IMR-90 (cell line): ENCODE results near the gene ARMC3. TPM values are rescaled to one million over a fixed set of nuclear protein-coding genes. Genes with fewer than 3 reads are reported as not detected.

Source experiments
- ATAC-seq: fragments of 200-7000 bp; cut with Tn5 transposase; 2 replicates; pipeline ENCODE4 v1.9.1; 2020; ENCODE audit warnings: low read depth, mild to moderate bottlenecking, moderate library complexity
- BruUV-seq: library from RNA; stranded (reverse); fragments of 400-500 nt; replicated peaks from 2 replicates; lab custom pipeline; 2021; lab: Mats Ljungman, UMichigan
- CTCF ChIA-PET: fragments of 300-600 bp; formaldehyde crosslinking; extraction: SDS; loops from one replicate; lab custom pipeline; 2021; ENCODE audit warnings: antibody characterized with exemption; lab: Yijun Ruan, JAX
- POLR2A ChIA-PET: fragments of 300-600 bp; sonication (Branson Sonifier 250); formaldehyde crosslinking; loops from one replicate; lab custom pipeline; 2022; ENCODE audit warnings: antibody characterized with exemption; ENCODE audit not compliant: unreplicated experiment; lab: Charles Lee
- DNase-seq: peaks from one replicate; pipeline ENCODE4 v3.0.0; 2013
- H2AFZ ChIP-seq: replicated peaks from 2 replicates; pipeline ENCODE3; 2013; ENCODE audit warnings: low read length, mild to moderate bottlenecking; ENCODE audit not compliant: poor library complexity
- H2AK5ac ChIP-seq: 2 replicates; pipeline ENCODE4 v1.6.1; 2013; ENCODE audit warnings: low read depth, low read length, inconsistent platforms
- H2AK9ac ChIP-seq: replicated peaks from 2 replicates; pipeline ENCODE3; 2013; ENCODE audit warnings: mild to moderate bottlenecking, low read depth, low read length, moderate library complexity; ENCODE audit not compliant: poor library complexity
- H2BK120ac ChIP-seq: 2 replicates; pipeline ENCODE4 v1.6.1; 2013; ENCODE audit warnings: low read depth, low read length, inconsistent platforms
- H2BK15ac ChIP-seq: 3 replicates; pipeline ENCODE4 v1.6.1; 2013; ENCODE audit warnings: low read depth, low read length, inconsistent platforms
- H2BK20ac ChIP-seq: 2 replicates; pipeline ENCODE4 v1.6.1; 2013; ENCODE audit warnings: low read depth, mild to moderate bottlenecking, inconsistent platforms, low read length, moderate library complexity
- H2BK5ac ChIP-seq: 2 replicates; pipeline ENCODE4 v1.6.1; 2013; ENCODE audit warnings: mild to moderate bottlenecking, low read depth, low read length, inconsistent platforms; ENCODE audit not compliant: poor library complexity, severe bottlenecking
- H3K14ac ChIP-seq: replicated peaks from 2 replicates; pipeline ENCODE4 v1.6.1; 2013; ENCODE audit warnings: low read depth, low read length, inconsistent platforms
- H3K18ac ChIP-seq: 2 replicates; pipeline ENCODE4 v1.6.1; 2013; ENCODE audit warnings: low read depth, low read length, control low read depth
- H3K23ac ChIP-seq: 2 replicates; pipeline ENCODE4 v1.6.1; 2013; ENCODE audit warnings: low read depth, low read length, inconsistent platforms
- H3K27ac ChIP-seq: 2 replicates; pipeline ENCODE4 v1.5.1; 2013; ENCODE audit warnings: mild to moderate bottlenecking, control low read depth, low read length; ENCODE audit not compliant: insufficient read depth
- H3K27me3 ChIP-seq: 2 replicates; pipeline ENCODE4 v1.6.1; 2013; ENCODE audit warnings: low read length; ENCODE audit not compliant: control insufficient read depth, insufficient read depth
- H3K36me3 ChIP-seq: 2 replicates; pipeline ENCODE4 v1.6.1; 2013; ENCODE audit warnings: low read length, mixed read lengths; ENCODE audit not compliant: control insufficient read depth, insufficient read depth
- H3K4ac ChIP-seq: 2 replicates; pipeline ENCODE4 v1.6.1; 2013; ENCODE audit warnings: low read depth, low read length, inconsistent platforms
- H3K4me1 ChIP-seq: 2 replicates; pipeline ENCODE4 v1.6.1; 2013; ENCODE audit warnings: low read length, mixed read lengths; ENCODE audit not compliant: control insufficient read depth, insufficient read depth
- H3K4me2 ChIP-seq: 2 replicates; pipeline ENCODE4 v1.6.1; 2013; ENCODE audit warnings: low read depth, mild to moderate bottlenecking, control low read depth, low read length, moderate library complexity
- H3K4me3 ChIP-seq: 2 replicates; pipeline ENCODE4 v1.5.1; 2013; ENCODE audit warnings: low read depth, mild to moderate bottlenecking, control low read depth, low read length, moderate library complexity; ENCODE audit not compliant: insufficient read depth
- H3K56ac ChIP-seq: 2 replicates; pipeline ENCODE4 v1.6.1; 2013; ENCODE audit warnings: low read length, inconsistent platforms; ENCODE audit not compliant: insufficient read depth; ENCODE audit errors: extremely low read depth
- H3K79me1 ChIP-seq, 2 experiments: 2 replicates each; pipeline ENCODE4 v1.6.1; 2013; ENCODE audit warnings: low read length in 2 of 2, inconsistent platforms in 1 of 2, low read depth in 1 of 2
- H3K9ac ChIP-seq: 2 replicates; pipeline ENCODE4 v1.6.1; 2013; ENCODE audit warnings: low read depth, low read length, control low read depth
- H3K9me1 ChIP-seq: 2 replicates; pipeline ENCODE4 v1.6.1; 2013; ENCODE audit warnings: low read length, inconsistent platforms; ENCODE audit not compliant: insufficient read depth
- H3K9me3 ChIP-seq: 2 replicates; pipeline ENCODE4 v1.6.1; 2013; ENCODE audit warnings: low read length; ENCODE audit not compliant: control insufficient read depth, insufficient read depth
- H4K20me1 ChIP-seq: 2 replicates; pipeline ENCODE4 v1.6.1; 2013; ENCODE audit warnings: low read length, inconsistent platforms; ENCODE audit not compliant: insufficient read depth
- H4K5ac ChIP-seq: 2 replicates; pipeline ENCODE4 v1.6.1; 2013; ENCODE audit warnings: mild to moderate bottlenecking, low read depth, low read length, control low read depth
- H4K8ac ChIP-seq, 2 experiments: 2 replicates each; pipeline ENCODE4 v1.6.1; 2013; ENCODE audit warnings: low read depth in 2 of 2, low read length in 2 of 2, control low read depth in 1 of 2, inconsistent platforms in 1 of 2
- H4K91ac ChIP-seq: 2 replicates; pipeline ENCODE4 v1.6.1; 2013; ENCODE audit warnings: low read depth, low read length, inconsistent platforms; ENCODE audit not compliant: insufficient read depth
- BHLHE40 ChIP-seq: fragments of 150-350 bp; IDR thresholded peaks from 2 replicates; pipeline ENCODE4 v1.6.1; 2016; ENCODE audit warnings: mild to moderate bottlenecking, low read depth, low read length
- CEBPB ChIP-seq: IDR thresholded peaks from 2 replicates; pipeline ENCODE4 v1.6.1; 2012; ENCODE audit warnings: low read depth, low read length, improper control_type of control experiment
- CHD1 ChIP-seq: IDR thresholded peaks from 2 replicates; pipeline ENCODE4 v1.6.1; 2012; ENCODE audit warnings: low read depth, low read length, improper control_type of control experiment
- CTCF ChIP-seq: conservative IDR thresholded peaks from 2 replicates; pipeline ENCODE4 v1.5.1; 2012; ENCODE audit warnings: mild to moderate bottlenecking, low read depth, low read length, improper control_type of control experiment
- FOS ChIP-seq: fragments of 150-350 bp; IDR thresholded peaks from 2 replicates; pipeline ENCODE4 v1.6.1; 2016; ENCODE audit warnings: low read depth, low read length
- MAFK ChIP-seq: IDR thresholded peaks from 2 replicates; pipeline ENCODE4 v1.6.1; 2012; ENCODE audit warnings: low read depth, low read length, improper control_type of control experiment
- MXI1 ChIP-seq: IDR thresholded peaks from 2 replicates; pipeline ENCODE4 v1.6.1; 2012; ENCODE audit warnings: low read depth, mild to moderate bottlenecking, low read length, moderate library complexity, borderline replicate concordance
- NFE2L2 ChIP-seq: fragments of 150-350 bp; IDR thresholded peaks from 2 replicates; pipeline ENCODE4 v1.6.1; 2016; ENCODE audit warnings: low read depth, mild to moderate bottlenecking, low read length
- POLR2A ChIP-seq: IDR thresholded peaks from 2 replicates; pipeline ENCODE4 v1.6.1; 2012; ENCODE audit warnings: mild to moderate bottlenecking, low read depth, low read length
- RFX5 ChIP-seq: IDR thresholded peaks from 2 replicates; pipeline ENCODE4 v1.8.0; 2012; ENCODE audit warnings: low read depth, mild to moderate bottlenecking, low read length, moderate library complexity
- SMC3 ChIP-seq: fragments of 150-350 bp; IDR thresholded peaks from 2 replicates; pipeline ENCODE4 v1.6.1; 2016; ENCODE audit warnings: low read depth, mild to moderate bottlenecking, antibody characterized with exemption, low read length, moderate library complexity
- USF2 ChIP-seq: fragments of 150-350 bp; IDR thresholded peaks from 2 replicates; pipeline ENCODE4 v1.6.1; 2017; ENCODE audit warnings: mild to moderate bottlenecking, antibody characterized with exemption, low read length, low read depth
- WGBS, 2 experiments: methylation state at CpG; one replicate each; pipeline versions ENCODE4 v1.1.5 to v1.1.7; 2013; ENCODE audit warnings: missing lambda C conversion rate in 2 of 2; ENCODE audit not compliant: insufficient read length in 1 of 2; ENCODE audit errors: extremely low coverage in 2 of 2; 5-methylcytosine and 5-hydroxymethylcytosine counted together
- dilution Hi-C: fragments of 300-500 bp; cut with HindIII; formaldehyde crosslinking; loops from one replicate; pipeline ENCODE4 v1.14.3; 2018; ENCODE audit warnings: low sequenced_read_pairs; ENCODE audit not compliant: unreplicated experiment
- in situ Hi-C: fragments of 300-500 bp; cut with MboI; formaldehyde crosslinking; loops from 3 replicates; pipeline ENCODE4 v1.14.3; 2019; ENCODE audit warnings: low sequenced_read_pairs, inconsistent platforms, mixed read lengths
- intact Hi-C: fragments of 100-400 bp; cut with micrococcal nuclease; formaldehyde crosslinking; loops from 2 replicates; pipeline ENCODE4 v1.10.0; 2022
- polyA plus RNA-seq, 3 experiments: library from polyadenylated mRNA; depleted of rRNA; stranded (reverse); fragments of >200 nt; gene quantifications; 2 replicates each; pipeline ENCODE4 v1.2.3, GENCODE V29; 2012; ENCODE audit warnings: low replicate concordance in 1 of 3
- total RNA-seq: library from RNA; depleted of rRNA; stranded (reverse); fragments of >200 nt; gene quantifications from 2 replicates; pipeline ENCODE4 v1.2.3, GENCODE V29; 2012

ARMC3 gene
- total and polyA plus RNA-seq, 2 of the 4 experiments (the other 2 are of a cell fraction), result not detected

GRCh38 chr10:22906767-22907166 lies 21.1 kb upstream of the ARMC3 start:
- H3K23ac ChIP-seq, result no peak overlapping the region
- H2BK120ac ChIP-seq, result no peak overlapping the region
- no peaks in the 10 kb centered on the region for H3K4me1 ChIP-seq
- H3K4me3 ChIP-seq, result no peak overlapping the region
- H4K91ac ChIP-seq, result no peak overlapping the region
- no peak overlapping the region for H3K27ac ChIP-seq
- no peaks in the 10 kb centered on the region for H4K20me1 ChIP-seq
- H3K4ac ChIP-seq, result no peak overlapping the region
- no peak overlapping the region for H2BK20ac ChIP-seq
- POLR2A ChIA-PET, result no interaction called here
- no peak overlapping the region for H2BK15ac ChIP-seq
- H4K5ac ChIP-seq, result no peak overlapping the region
- dilution Hi-C loops, result no loop called here
- TF ChIP-seq NFE2L2 (no peak), BHLHE40 (no peak), CEBPB (no peak), POLR2A (no peak), SMC3 (no peak), MAFK (no peak), FOS (no peak), MXI1 (no peak), CTCF (no peak), RFX5 (no peak), USF2 (no peak), CHD1 (no peak)
- no peak overlapping the region for H2AK5ac ChIP-seq
- no TSS peak for BruUV-seq
- H3K79me1 ChIP-seq, result no peaks in the 10 kb centered on the region
- H2AFZ ChIP-seq, result no peak overlapping the region
- H3K36me3 ChIP-seq, result no peaks in the 10 kb centered on the region
- in situ Hi-C loops, result no loop called here
- no peak overlapping the region for H4K8ac ChIP-seq
- DNase-seq (no peak), ATAC-seq (no peak)
- no peak overlapping the region for H3K18ac ChIP-seq
- intact Hi-C loops, result no loop called here
- H3K4me2 ChIP-seq, result no peak overlapping the region
- no peak overlapping the region for H3K9ac ChIP-seq
- CTCF ChIA-PET, result no interaction called here
- no peaks in the 10 kb centered on the region for H3K9me1 ChIP-seq
- H3K14ac ChIP-seq, result no peak overlapping the region
- no CpG with 5 or more reads among the region's 2 CpGs for WGBS, 2 experiments
- H3K9me3 ChIP-seq, result no peaks in the 10 kb centered on the region
- no peak overlapping the region for H2BK5ac ChIP-seq
- no peak overlapping the region for H3K56ac ChIP-seq
- H2AK9ac ChIP-seq, result no peak overlapping the region
- H3K27me3 ChIP-seq, result no peaks in the 10 kb centered on the region
